NCI-H524 treated with DMSO at 0.1 percent for 48 hours (cell line): Measurements from ENCODE around the gene NDUFA6.
"Not testable (repeated sequence)": the region's sequence is repeated elsewhere in the genome, so short reads cannot be mapped to it uniquely, and the experiment has no call there.

Experiments used
- DNase-seq: peaks from one replicate; lab custom pipeline; 2025; lab: John Stamatoyannopoulos, UW

NDUFA6 gene

DNA sequence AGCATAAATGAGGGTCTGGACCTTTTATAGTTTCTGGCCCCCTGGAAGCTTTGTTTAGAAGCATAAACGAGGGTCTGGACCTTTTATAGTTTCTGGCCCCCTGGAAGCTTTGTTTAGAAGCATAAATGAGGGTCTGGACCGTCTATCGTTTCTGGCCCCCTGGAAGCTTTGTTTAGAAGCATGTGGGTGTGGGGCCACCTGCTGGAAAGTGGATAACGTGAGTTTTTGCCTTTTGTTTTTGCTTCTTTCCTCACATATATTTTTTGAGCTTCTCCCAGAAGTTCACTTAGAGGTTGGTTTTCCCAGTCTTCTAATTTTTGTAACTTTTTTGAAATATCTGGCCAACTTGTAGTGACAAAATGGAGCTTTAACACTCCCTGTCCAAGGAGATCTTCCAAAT is 22.2 kb upstream of the NDUFA6 start:
- not testable (repeated sequence) for DNase-seq

- DNase-seq: no peak
Observed at GRCh38 chr22:42111798-42112197, 21.2 kb upstream of the NDUFA6 start.

GRCh38 chr22:42108848-42109247 is 18.3 kb upstream of the NDUFA6 start:
- no peak for DNase-seq

DNA sequence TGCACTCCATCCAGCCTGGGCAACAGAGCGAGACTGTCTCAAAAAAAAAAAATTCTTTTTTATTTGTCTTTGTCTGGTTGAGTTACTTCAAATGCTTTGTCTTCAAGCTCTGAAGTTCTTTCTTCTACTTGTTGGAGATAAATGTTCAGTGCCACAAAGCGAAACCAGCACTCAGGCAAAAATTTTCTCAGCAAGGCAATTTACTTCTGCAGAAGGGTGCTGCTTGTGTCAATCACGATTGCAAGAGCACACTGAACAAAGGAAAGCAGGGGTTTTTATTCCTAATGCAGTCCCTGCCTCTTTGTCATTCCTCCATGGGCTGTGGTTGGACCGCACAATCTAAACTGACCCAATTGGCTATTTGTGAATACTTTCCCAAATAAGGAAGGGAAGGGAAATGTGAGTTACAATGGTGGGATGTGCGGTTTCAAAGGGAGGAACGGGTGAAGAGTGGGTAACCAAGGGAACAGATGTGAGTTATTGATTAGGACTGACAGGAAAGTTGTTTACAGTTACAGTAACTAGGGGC is 13.8 kb upstream of the NDUFA6 start:
- DNase-seq: not testable (repeated sequence)

DNA sequence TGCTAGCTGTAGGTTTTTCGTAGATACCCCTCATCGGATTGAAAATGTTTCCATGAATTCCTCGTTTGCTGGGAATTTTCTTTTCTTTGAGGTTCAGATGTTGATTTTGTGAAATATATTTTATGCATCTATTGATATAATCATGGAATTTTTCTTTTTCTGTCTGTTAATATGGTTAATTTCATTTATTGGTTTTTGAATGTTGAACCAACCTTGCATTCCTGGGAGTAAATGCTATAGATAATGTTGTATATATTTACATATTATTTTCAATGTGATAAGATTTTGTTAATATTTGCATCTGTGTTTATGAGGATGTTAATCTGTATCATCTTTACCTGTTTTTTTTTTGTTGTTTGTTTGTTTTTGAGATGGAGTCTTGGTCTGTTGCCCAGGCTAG is 10.6 kb upstream of the NDUFA6 start:
- DNase-seq: no peak

GRCh38 chr22:42091455-42091782 is 847 bp upstream of the NDUFA6 start:
- no peak for DNase-seq

DNA sequence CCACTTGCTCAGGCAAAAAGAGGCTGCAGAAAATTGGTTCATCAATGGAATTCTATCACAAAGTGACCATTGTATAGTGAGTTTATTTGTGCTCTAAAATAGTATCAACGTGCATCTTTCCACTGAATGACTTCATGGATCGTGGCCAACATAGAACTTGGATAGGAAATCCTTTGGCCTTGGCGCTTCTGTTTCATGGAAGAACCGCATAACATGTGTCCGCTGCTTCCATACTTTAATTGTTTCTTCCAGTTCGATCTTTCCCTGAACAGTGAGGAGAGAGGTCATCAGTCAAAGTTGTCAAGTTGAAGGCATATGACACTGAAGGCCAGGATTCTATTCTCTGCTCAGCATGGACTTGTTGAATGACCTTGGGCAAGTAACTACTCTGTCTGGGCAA is 4.5 kb downstream of the NDUFA6 start:
- no peak for DNase-seq

- no peak for DNase-seq
Observed at GRCh38 chr22:42084874-42085273, 5.7 kb downstream of the NDUFA6 start.

GRCh38 chr22:42083119-42083518 is 7.5 kb downstream of the NDUFA6 start:
- no peak for DNase-seq

DNA sequence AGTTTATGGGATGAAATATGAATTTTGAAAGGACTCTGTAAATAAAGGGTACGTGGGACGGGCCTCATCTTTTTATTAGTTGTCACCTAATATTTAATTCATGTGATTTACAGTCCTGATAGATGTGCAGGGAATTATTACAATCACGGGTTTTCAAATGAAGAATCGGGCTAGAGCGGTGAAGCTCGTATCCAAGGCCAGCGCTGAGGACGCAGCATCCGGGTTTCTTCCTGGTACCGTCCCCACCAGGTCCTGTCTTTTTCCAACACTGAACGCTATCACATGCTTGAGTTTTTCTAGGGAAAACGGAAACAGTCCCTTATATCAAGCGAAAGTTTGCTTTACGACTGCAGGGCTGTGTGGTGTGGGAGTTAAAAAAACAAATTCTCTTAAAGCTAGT is 10.3 kb downstream of the NDUFA6 start:
- DNase-seq: no peak

DNA sequence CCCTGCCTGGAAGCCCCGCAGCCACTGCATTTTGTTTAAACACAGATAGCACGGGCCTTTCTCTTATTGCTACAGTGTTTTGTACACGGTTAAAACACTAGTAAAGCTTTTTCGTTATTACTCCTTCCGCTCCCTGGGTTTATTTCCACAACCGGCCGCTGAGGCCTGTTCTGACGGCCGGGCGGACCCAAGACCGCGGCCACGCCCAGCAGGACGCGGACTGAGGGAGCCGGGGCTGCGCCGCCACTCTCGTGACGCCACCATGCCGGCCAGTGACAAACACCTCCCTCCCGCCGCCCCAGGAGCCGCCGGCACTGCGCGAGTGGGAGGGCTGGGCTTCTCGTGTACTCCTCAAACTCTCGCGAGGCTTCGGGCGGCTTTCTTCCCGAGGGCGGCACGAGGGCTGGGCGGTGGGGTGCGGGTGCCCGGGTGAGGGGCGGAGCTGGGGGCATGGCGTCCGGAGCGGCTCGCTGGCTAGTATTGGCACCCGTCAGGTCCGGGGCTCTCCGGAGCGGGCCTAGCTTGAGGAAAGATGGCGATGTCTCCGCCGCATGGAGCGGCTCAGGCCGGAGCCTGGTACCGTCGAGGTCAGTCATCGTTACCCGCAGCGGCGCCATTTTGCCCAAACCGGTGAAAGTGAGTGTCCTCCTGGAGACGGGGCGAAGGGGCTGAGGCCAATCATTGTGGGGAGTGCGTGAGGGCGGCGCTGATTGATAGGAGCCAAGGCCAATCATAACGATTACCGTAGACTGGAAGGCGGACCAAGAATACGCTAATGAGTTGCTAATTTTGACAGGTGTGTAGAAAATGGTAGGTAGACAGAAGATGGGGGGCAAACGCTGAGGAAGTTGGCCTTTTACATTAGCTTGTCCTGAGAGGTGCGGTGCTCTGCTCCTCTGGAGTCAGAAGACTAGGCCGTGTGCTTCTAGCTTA is 11.0 kb downstream of the NDUFA6 start, which contains the start of gene SMDT1:
Gene SMDT1, plus strand, starts transcription at position 382 of the 933 bp plus-strand sequence. Its CDS starts 69 bp downstream, at position 451.
- DNase-seq: peak; percentile 90

DNA sequence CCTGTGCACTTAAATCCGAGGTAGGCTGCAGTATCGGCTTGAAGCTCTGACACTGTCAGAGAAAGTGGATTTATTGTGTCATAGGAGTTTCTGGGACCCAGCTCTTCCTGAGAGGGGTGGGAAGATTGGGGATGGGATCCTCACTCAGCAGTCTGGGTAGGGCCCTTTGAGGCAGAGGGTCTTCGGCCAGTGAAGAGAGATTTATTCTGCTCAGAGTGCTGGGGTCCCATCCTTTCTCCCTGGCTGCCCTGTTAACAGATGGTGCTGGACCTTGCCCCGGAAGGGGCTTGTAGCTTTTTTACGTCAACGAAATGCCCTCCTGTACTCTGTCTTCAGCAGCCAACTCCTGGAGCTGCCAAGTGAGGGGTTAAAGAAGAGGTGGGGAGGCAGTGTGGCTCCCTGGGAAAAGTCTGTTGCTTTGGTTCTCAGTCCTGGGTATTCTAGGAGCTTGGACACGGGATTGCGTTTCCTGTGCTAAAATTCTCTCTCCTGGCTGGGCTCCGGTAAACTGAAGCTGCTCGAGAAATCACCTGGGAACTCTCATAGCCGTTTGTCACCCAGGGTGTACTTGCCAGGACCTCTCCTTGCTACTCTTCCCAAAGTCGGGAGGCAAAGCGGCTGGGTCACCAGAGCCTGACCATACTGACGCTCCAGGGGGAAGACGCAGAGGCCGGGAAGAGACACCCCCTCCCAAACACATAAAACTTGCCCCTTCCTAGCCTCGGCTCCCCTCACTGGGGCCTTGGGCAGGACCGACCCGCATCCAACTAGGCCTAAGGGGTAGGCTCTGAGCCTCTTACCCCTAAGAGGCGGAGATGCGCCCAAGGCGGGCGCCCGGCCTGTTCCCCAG is 11.9 kb downstream of the NDUFA6 start:
- DNase-seq: no peak

- DNase-seq: no peak
Observed at GRCh38 chr22:42077486-42078125, 13.0 kb downstream of the NDUFA6 start.

- no peak for DNase-seq
Observed at GRCh38 chr22:42076764-42077485, 13.6 kb downstream of the NDUFA6 start.

GRCh38 chr22:42074846-42075676 is 15.5 kb downstream of the NDUFA6 start:
- DNase-seq: no peak

GRCh38 chr22:42074132-42074811 is 16.3 kb downstream of the NDUFA6 start, which contains the start of gene PHETA2:
TSS of gene PHETA2 (plus strand) at chr22:42074248. CDS start at chr22:42077294, 3,046 bp downstream.
- no peak for DNase-seq

DNA sequence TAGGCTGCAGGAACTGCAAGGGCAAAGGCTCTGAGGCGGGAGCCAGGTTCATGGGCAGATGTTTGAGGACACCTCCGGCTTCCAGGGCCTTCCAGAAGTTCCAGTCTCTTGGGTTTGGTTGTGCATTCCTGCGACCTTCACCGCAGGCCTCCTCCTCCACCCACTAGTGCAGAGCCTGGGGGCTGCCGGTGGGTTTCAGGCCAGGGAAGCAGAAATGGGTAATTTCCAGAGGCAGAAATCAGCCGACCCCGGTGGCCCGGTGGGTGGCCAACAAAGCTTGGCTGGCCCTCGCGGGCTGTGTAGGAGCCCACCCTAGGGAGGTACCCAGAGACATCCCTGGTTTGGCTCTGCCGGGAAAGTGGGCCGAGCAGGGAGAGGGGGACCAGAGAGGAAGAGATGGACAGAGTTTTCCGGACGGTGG is 16.9 kb downstream of the NDUFA6 start:
- DNase-seq: no peak

- DNase-seq: no peak
Observed at GRCh38 chr22:42072606-42073330, 17.8 kb downstream of the NDUFA6 start.

DNA sequence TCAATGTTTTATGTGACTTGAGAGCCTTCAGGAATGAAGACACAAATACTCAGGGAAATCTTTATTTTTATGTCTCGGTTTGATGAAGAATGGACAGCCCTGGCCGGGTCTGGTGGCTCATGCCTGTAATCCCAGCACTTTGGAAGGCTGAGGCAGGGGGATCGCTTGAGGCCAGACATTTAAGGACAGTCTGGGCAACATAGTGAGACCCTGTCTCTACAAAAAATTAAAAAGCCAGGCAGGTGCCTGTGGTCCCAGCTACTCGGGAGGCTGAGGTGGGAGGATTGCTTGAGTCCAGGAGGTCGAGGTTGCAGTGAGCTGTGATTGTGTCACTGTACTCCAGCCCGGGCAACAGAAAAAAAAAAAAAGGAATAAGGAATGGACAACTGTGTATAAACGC is 19.1 kb downstream of the NDUFA6 start:
- not testable (repeated sequence) for DNase-seq
